MCF 10A (cell line): Measurements from ENCODE around the gene C3orf22. TPM values are rescaled to one million over a fixed set of nuclear protein-coding genes. Genes with fewer than 3 reads are reported as not detected.

Source experiments
- BruUV-seq: library from RNA; stranded (reverse); fragments of 400-500 nt; replicated peaks from 2 replicates; lab custom pipeline; 2021; lab: Mats Ljungman, UMichigan
- CTCF ChIA-PET: fragments of 300-600 bp; sonication (Branson Sonifier 250); formaldehyde crosslinking; extraction: SDS; loops from one replicate; lab custom pipeline; 2021; ENCODE audit warnings: antibody characterized with exemption, inconsistent platforms; lab: Yijun Ruan, JAX
- POLR2A ChIA-PET: fragments of 300-600, 350-650 bp; sonication (Branson Sonifier 250); formaldehyde crosslinking; extraction: SDS; loops from one replicate; lab custom pipeline; 2020; ENCODE audit warnings: antibody characterized with exemption, inconsistent platforms; lab: Yijun Ruan, JAX
- DNase-seq: peaks from one replicate; pipeline ENCODE4 v3.0.0-alpha.2; 2018; ENCODE audit not compliant: unreplicated experiment
- H3K27ac Mint-ChIP-seq: one replicate; pipeline ENCODE4 v1.8.0; 2022; ENCODE audit warnings: mild to moderate bottlenecking, low read depth, mixed read lengths; ENCODE audit not compliant: unreplicated experiment
- H3K27me3 Mint-ChIP-seq: one replicate; pipeline ENCODE4 v1.8.0; 2022; ENCODE audit warnings: mixed read lengths; ENCODE audit not compliant: insufficient read depth, unreplicated experiment
- H3K36me3 Mint-ChIP-seq: one replicate; pipeline ENCODE4 v1.8.0; 2022; ENCODE audit warnings: mild to moderate bottlenecking, moderate library complexity, mixed read lengths; ENCODE audit not compliant: insufficient read depth, unreplicated experiment
- H3K4me1 Mint-ChIP-seq: one replicate; pipeline ENCODE4 v1.8.0; 2022; ENCODE audit warnings: mixed read lengths; ENCODE audit not compliant: insufficient read depth, unreplicated experiment
- H3K4me3 Mint-ChIP-seq: one replicate; pipeline ENCODE4 v1.8.0; 2022; ENCODE audit warnings: mild to moderate bottlenecking, moderate library complexity, mixed read lengths; ENCODE audit not compliant: unreplicated experiment
- H3K9me3 Mint-ChIP-seq: one replicate; pipeline ENCODE4 v1.8.0; 2022; ENCODE audit warnings: mixed read lengths; ENCODE audit not compliant: unreplicated experiment
- intact Hi-C: fragments of 100-400 bp; cut with micrococcal nuclease; formaldehyde crosslinking; loops from 2 replicates; pipeline ENCODE4 v1.14.1; 2022
- total RNA-seq: library from RNA; stranded (reverse); gene quantifications from 2 replicates; pipeline ENCODE4 v1.2.3, GENCODE V29; 2022
- TF ChIP-seq, protein P1 (sequence below): fragments of 200-600 bp; IDR thresholded peaks from one replicate; pipeline ENCODE4 v1.8.0; 2022; ENCODE audit warnings: antibody characterized with exemption, mild to moderate bottlenecking; ENCODE audit not compliant: unreplicated experiment

C3orf22 gene
- total RNA-seq, 1 experiment from 2014 or later, result not detected

DNA sequence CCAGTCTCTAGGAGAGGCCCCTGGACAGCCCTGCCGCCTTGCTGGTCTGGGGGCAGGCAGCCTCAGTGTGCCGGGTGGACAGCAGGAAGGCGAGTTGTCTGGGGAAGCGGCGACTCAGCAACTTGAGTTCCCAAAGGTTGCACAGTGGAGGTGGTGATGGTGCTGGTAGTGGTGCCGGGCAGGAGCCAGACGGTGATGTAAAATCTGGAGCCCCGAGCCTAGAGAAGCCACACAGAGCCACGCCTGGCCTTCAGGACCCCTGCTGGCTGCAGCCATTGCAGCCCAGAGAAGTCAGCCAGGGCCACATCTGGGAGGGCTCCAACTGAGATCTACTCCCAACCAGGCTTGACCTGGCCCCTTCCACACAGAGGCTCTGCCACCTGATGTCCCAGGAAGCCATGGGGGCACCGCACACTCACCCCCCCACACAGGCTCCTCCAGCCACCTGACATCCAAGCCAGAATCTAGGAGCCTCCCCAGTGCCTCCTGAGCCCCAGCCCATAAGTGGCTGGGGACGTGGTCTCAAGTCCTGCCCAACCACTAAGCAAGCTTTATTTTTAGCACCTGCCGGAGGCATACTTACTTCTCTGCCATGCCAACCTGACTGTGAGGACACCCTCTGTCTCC lies 8.8 kb downstream of the C3orf22 start:
- BruUV-seq, result no TSS peak
- CTCF ChIA-PET, result interaction anchor here (1.0 kb wide), 1 partner anchor 27 kb away, joined by 3 read pairs; no protein-coding TSS in a partner anchor
- no peak overlapping the region for H3K27ac Mint-ChIP-seq
- H3K4me1 Mint-ChIP-seq, result no peaks in the 10 kb centered on the region
- no peaks in the 10 kb centered on the region for H3K36me3 Mint-ChIP-seq
- H3K4me3 Mint-ChIP-seq, result no peak overlapping the region
- POLR2A ChIA-PET, result no interaction called here
- DNase-seq, result no peak
- intact Hi-C loops, result no loop called here
- H3K27me3 Mint-ChIP-seq, result peaks cover 51% of the 10 kb centered on the region
- H3K9me3 Mint-ChIP-seq, result no peaks in the 10 kb centered on the region
- TF ChIP-seq, protein P1, sequence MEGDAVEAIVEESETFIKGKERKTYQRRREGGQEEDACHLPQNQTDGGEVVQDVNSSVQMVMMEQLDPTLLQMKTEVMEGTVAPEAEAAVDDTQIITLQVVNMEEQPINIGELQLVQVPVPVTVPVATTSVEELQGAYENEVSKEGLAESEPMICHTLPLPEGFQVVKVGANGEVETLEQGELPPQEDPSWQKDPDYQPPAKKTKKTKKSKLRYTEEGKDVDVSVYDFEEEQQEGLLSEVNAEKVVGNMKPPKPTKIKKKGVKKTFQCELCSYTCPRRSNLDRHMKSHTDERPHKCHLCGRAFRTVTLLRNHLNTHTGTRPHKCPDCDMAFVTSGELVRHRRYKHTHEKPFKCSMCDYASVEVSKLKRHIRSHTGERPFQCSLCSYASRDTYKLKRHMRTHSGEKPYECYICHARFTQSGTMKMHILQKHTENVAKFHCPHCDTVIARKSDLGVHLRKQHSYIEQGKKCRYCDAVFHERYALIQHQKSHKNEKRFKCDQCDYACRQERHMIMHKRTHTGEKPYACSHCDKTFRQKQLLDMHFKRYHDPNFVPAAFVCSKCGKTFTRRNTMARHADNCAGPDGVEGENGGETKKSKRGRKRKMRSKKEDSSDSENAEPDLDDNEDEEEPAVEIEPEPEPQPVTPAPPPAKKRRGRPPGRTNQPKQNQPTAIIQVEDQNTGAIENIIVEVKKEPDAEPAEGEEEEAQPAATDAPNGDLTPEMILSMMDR, result no peak

DNA sequence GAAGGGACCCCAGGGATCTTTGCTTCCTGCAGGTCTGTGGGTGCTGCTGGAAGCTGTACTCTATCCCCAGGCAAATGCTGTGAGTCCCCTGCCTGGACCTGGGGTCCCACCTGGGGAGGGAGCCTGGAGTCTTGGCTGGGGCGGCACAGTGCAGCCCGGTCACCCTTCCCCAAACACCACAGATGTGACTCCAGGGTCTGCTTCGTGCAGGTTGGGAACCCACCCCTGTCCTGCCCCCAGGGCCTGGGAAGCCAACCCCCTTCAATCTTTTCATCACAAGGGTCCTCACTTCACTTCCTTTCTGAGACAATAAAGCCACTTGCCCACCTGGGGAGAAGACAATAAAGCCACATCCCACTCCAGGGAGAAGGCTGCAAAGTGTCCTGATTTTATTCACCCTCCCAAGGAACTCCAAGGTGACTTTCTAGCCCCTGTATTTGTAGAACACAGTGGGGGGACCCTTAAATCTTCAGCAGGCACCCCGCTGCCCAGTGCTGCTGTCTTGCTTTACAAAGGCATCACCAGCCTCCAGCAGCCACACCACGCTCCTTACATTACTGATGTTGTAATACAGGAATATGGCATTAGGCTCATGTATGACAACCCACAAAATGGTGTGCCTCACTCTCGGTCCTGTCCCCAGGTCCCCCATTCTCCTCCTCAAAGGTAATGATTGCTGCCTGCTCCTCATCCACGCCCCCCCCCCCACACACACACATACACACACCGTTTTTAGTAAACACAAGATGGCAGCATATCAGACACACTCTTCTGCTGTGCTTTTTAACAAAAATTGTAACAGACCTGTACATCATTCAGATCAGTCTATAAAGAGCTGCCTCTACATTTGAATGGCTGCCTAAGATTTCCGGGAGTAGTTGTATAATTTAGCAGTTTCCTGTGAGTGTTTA lies 9.9 kb downstream of the C3orf22 start:
- no peak overlapping the region for H3K4me3 Mint-ChIP-seq
- CTCF ChIA-PET, result interaction anchor here (0.6 to 1.0 kb wide), 3 partner anchors 17 to 78 kb away, joined by 3 to 6 read pairs (median 3); no protein-coding TSS in a partner anchor
- no TSS peak for BruUV-seq
- no peak for DNase-seq
- H3K27ac Mint-ChIP-seq, result no peak overlapping the region
- no peaks in the 10 kb centered on the region for H3K36me3 Mint-ChIP-seq
- no peaks in the 10 kb centered on the region for H3K9me3 Mint-ChIP-seq
- H3K27me3 Mint-ChIP-seq, result peaks cover 51% of the 10 kb centered on the region
- intact Hi-C loops, result no loop called here
- TF ChIP-seq, protein P1, result no peak
- no peaks in the 10 kb centered on the region for H3K4me1 Mint-ChIP-seq
- POLR2A ChIA-PET, result no interaction called here

DNA sequence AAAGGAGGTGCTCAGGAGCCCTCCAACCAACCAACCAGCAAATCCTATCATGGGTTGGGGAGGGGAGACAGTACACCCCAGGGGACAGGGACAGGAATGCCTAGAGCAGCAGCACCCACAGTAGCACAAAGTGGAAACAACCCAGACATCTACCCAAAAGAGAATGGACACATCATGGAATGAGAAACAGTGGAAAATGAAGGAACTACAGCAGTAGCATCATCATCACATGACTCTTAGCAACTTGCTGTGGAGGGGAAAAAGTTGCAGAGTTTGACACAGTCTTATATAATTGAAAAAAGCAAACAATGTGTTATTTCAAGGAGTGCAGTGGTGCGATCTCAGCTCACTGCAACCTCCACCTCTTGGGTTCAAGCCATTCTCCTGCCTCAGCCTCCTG lies 11.0 kb downstream of the C3orf22 start:
- BruUV-seq, result no TSS peak
- ChIA-PET CTCF (interaction anchor here (0.6 kb wide), 1 partner anchor 84 kb away, joined by 3 read pairs; no protein-coding TSS in a partner anchor), POLR2A (interaction anchor here (1.0 kb wide), 1 partner anchor 10 kb away, joined by 3 read pairs; no protein-coding TSS in a partner anchor)
- Mint-ChIP-seq H3K9me3 (no peaks in the 10 kb centered on the region), H3K4me3 (no peak overlapping the region), H3K36me3 (no peaks in the 10 kb centered on the region), H3K27me3 (peaks cover 51% of the 10 kb centered on the region), H3K4me1 (no peaks in the 10 kb centered on the region), H3K27ac (no peak overlapping the region)
- intact Hi-C loops, result no loop called here
- no peak for DNase-seq
- TF ChIP-seq, protein P1, result no peak
